ENCODE measurements around the gene SPAG17.
A peak's percentile ranks its signal among the peaks of the same experiment; 100 is the strongest.

The SPAG17 gene

GRCh38 chr1:118116401-118116800, 68.6 kb downstream of the SPAG17 start:
- TF ChIP-seq CTCF (conservative IDR thresholded peaks at IDR 0.05; ENCODE audit: low read depth) = no peak
- ChIA-PET POLR2A (ENCODE audit: low non-redundant PET) (no interaction called here), CTCF (no interaction called here)
- H3K27ac ChIP-seq = no peak overlapping the region
- no peak for DNase-seq (ENCODE audit: low spot score)

DNA sequence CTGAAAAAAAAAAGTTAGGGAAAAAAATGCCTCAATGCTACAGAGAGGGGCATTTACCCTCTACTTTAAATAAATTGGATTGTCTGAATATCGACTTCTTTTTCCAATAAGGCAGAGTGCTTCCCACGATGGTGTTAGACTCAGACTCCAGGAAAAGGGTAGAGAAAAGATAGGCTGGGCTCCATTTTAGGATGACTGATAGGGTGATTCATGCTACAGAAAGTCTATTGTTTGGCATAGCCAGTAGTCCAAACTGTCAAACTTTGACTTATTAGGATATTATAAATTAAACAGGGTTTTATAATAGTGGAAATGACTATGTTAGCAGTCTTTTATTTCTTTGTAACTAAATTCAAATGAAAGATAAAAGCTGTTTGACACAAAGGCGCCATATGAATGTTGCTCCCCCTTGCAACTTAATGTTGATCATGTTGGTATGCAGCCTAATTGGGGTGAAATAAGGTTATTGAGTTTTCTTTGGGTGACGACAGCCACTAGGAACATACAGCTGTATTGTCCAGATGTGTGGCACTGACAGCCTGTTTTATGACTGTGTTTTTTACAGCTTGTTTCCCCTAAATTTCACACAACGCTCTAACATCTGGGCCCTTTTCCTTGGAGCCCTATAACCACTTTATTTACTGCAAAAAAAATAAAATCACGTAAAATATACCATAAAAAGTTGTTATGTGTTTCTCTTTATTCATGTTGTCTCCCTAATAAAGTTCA, 69.3 kb downstream of the SPAG17 start:
- H3K27ac ChIP-seq = no peak overlapping the region
- no peak for TF ChIP-seq CTCF (conservative IDR thresholded peaks at IDR 0.05; ENCODE audit: low read depth)
- DNase-seq (ENCODE audit: low spot score) = peak; percentile 59
- ChIA-PET CTCF (no interaction called here), POLR2A (ENCODE audit: low non-redundant PET) (no interaction called here)

- no peak overlapping the region for H3K27ac ChIP-seq
- TF ChIP-seq CTCF (conservative IDR thresholded peaks at IDR 0.05; ENCODE audit: low read depth) = no peak
- ChIA-PET CTCF (no interaction called here), POLR2A (ENCODE audit: low non-redundant PET) (no interaction called here)
- DNase-seq (ENCODE audit: low spot score) = peak; percentile 19
Measured at GRCh38 chr1:118113261-118113660, 71.8 kb downstream of the SPAG17 start.

DNA sequence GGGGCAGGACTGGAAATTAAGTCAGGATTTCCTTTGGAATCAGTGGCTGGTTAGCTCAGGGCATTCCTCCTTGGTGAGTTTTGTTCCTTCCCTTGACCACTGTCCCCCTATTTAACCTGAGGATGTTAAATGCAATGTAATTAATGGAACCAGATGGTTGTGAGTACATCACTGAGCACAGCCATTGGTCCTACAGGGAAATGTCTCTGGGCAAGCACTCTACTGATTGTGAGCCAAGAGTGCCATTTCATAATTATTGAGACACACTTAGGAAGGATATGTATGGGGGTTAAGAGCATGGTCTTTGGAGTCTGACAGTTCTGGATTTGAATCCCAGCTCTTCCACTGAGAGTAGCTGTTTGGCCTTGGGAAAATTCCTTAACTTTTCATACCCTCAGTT, 74.4 kb downstream of the SPAG17 start:
- POLR2A ChIA-PET (ENCODE audit: low non-redundant PET) = no interaction called here
- H3K27ac ChIP-seq = no peak overlapping the region
- DNase-seq (ENCODE audit: low spot score) = no peak
- TF ChIP-seq CTCF (conservative IDR thresholded peaks at IDR 0.05; ENCODE audit: low read depth) = no peak
- CTCF ChIA-PET = no interaction called here

DNA sequence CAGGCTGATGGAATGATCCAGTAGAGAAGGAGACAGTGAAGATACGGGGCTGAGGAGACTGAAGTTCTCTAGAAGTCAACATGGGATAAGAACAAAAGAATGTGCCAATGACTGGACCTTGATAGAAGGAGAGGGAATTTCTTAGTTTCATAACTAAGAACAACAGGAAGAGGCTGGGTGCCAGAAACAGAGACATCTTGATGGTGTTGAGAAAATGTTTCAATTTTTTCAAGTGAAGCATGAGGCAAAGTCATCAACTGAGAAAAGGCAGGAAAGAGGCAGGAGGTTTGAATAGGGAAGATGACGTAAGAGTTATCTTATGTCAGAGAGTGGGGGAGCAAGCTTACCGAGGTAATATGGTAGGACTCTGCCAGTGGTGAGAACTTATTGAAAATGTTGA, 80.1 kb downstream of the SPAG17 start:
- no peak for TF ChIP-seq CTCF (conservative IDR thresholded peaks at IDR 0.05; ENCODE audit: low read depth)
- CTCF ChIA-PET = no interaction called here
- no peak overlapping the region for H3K27ac ChIP-seq
- DNase-seq (ENCODE audit: low spot score) = no peak
- POLR2A ChIA-PET (ENCODE audit: low non-redundant PET) = no interaction called here

DNA sequence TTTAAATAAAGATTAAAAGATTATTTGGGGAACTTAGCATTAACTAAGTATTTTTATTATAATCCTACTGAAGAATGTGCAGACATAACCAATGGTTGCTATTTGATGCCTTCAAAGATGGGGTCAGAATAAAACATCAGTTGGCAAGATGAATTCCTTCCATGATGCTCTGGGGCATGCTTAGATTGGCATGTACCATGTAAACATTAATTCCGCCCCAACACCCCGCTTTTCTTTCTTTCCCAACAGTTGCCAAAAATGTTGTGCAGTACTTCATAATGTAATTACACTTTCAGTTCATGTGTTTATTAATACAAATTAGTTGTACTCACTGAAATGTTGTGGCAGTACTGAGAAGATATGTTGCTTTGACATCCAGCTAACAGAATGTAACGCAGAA, 82.6 kb downstream of the SPAG17 start:
- TF ChIP-seq CTCF (conservative IDR thresholded peaks at IDR 0.05; ENCODE audit: low read depth) = no peak
- ChIA-PET POLR2A (ENCODE audit: low non-redundant PET) (no interaction called here), CTCF (interaction anchor here (0.7 kb wide), 1 partner anchor 892 kb away, joined by 3 read pairs; no protein-coding TSS in a partner anchor)
- no peak overlapping the region for H3K27ac ChIP-seq
- no peak for DNase-seq (ENCODE audit: low spot score)
